Testis (tissue), 2 donors: ENCODE measurements around the gene RNASEH1.

Experiments used
- POLR2A ChIP-seq: fragments of 450-650 bp; IDR thresholded peaks from one replicate; pipeline ENCODE4 v1.6.1; 2017; ENCODE audit warnings: antibody characterized with exemption, mild to moderate bottlenecking, moderate library complexity
- TF ChIP-seq, protein P1 (sequence below), 3 experiments: fragments of 450-650 bp in 2 of 3; fragments of 200-600 bp in 1 of 3; sonication (generic) in 1 of 3; IDR thresholded peaks; one replicate each; pipeline ENCODE4 v1.5.1; 2016 to 2019; ENCODE audit warnings: antibody characterized with exemption in 3 of 3, mild to moderate bottlenecking in 2 of 3, moderate library complexity in 1 of 3

DNA sequence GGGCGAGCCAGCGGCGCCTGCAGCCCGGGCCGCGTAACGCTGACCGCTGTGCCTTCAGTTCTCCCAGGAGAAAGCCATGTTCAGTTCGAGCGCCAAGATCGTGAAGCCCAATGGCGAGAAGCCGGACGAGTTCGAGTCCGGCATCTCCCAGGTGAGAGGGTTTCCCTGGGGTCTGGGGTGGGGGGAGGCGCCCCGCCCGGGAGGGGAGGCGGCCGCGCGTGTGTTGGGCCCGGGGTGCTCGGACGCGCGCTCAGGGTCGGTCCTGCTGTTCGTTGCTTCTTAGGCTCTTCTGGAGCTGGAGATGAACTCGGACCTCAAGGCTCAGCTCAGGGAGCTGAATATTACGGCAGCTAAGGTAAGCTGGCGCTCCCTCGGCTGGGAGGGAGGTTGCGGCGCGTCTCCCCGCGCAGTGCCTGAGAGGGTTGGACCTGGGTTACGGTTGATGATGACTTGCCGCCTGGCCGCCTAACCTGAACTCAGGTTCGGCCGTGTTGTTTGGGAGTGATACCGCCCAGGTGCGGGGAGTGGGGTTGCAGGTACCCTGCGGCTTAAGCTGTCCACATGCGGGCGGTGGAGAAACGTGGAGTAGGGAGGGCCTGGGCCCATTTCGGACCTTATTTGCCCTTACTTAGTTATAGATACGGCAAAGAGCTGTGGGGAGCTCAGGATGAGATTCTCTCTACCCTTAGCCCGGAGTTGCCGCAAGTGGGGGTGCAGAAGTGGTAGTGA lies 17.6 kb upstream of the RNASEH1 start:
- TF ChIP-seq, protein P1, sequence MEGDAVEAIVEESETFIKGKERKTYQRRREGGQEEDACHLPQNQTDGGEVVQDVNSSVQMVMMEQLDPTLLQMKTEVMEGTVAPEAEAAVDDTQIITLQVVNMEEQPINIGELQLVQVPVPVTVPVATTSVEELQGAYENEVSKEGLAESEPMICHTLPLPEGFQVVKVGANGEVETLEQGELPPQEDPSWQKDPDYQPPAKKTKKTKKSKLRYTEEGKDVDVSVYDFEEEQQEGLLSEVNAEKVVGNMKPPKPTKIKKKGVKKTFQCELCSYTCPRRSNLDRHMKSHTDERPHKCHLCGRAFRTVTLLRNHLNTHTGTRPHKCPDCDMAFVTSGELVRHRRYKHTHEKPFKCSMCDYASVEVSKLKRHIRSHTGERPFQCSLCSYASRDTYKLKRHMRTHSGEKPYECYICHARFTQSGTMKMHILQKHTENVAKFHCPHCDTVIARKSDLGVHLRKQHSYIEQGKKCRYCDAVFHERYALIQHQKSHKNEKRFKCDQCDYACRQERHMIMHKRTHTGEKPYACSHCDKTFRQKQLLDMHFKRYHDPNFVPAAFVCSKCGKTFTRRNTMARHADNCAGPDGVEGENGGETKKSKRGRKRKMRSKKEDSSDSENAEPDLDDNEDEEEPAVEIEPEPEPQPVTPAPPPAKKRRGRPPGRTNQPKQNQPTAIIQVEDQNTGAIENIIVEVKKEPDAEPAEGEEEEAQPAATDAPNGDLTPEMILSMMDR (IDR thresholded peaks at IDR 0.05), result no peak
- no peak for TF ChIP-seq POLR2A
